CD4-positive, alpha-beta T cell treated with Interleukin-21 for 1 hour (primary cell): ENCODE results near the gene ZSWIM6.

Source experiments
- DNase-seq: peaks from one replicate; pipeline ENCODE4 v3.0.0-alpha.2; 2020

The ZSWIM6 gene

DNA sequence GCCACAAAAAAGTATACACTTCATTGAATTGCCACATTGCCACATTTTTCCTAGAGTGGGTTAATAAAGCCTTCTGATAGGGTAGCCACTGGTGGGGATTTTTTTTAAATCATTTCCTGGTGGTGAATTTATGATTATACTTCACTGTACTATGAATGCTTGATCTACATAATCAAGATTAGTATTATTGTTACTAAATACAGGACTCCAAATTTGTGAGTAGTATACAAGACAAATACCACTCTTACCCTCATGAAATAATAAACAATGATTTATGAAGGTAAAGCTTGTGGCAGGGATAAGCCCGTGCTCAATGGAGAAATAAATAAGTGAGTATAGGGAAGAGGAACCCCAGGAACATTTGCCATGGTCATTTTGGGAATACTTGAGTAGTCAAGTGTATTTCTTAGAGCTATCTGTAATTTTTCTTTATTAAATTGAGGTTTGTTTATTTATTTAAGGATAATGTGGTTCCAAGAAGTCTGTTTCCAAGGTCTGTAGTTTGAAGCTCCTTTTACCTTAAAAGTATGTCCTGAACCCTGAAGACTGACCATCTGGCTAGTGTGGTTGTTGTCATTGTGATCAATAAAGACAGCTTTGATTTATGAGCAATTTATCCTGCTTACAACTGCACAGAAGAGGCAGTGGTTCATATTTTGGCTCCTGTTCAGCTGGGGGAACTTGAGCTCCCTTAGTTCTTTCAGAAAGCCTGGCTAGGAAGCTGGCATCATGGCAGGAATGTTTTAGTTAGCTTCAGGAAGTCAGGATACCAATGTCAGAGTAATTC, 118.6 kb downstream of the ZSWIM6 start:
- no peak for DNase-seq

GRCh38 chr5:61455179-61456006, 123.3 kb downstream of the ZSWIM6 start:
- no peak for DNase-seq

- DNase-seq, result no peak
These were observed 128.4 kb downstream of the ZSWIM6 start for GRCh38 chr5:61460471-61460870.

DNA sequence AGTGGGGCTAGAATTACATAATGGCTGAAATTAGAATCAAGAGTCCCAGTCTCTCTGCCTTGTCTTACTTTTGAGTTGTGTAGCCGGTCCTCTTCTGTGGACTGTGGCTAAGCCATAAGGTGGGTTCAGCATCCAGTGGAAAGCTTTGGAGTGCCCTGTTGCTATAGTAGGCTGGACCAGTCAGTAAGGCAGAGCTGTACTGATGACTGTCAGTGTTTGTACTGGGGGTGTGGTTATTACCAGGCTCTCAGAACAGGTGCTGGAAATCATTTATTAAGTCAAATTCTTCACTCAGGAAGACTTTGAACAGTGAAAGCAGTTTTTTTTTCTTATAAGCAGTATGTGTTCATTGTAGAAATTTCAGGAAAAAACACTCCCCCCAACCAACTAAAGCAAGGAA, 129.4 kb downstream of the ZSWIM6 start:
- no peak for DNase-seq

DNA sequence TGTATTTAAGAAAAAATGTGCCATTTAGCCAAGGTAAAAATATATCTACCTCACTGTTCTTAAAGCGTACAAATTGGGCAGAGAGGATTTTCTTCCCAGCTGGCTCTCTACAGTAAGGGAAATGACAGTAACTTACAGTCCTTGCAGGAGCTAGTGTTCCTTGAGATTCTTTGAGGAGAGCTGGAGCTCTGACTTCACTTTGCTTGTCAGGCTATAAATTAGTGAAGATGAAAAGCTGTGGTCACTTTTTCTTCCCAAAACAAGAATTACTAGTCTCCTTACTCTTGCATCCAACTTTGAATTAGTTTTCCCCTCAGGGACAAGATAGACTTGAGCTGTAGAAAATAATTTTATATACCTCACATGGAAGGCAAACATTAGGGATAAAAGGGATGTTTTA, 129.9 kb downstream of the ZSWIM6 start:
- DNase-seq, result no peak

DNA sequence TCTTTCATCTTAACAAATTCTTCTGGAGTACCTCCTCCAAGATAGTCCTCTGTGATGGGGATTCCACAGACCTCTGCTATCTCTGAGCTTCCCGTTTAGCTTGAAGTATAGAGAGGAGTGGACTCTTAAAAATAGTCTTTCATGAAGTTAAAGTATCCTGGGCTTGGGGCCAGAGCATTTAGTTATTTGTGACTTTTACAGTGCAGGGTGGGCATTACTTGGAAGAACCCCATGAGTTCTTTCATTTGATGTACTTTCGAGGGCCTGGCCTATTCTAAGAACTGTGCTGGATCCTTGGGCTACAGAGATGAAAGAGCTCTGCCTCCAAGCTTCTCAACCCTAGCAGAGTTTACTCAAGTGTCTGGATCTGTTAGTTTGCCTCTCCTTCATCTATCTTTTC, 131.5 kb downstream of the ZSWIM6 start:
- no peak for DNase-seq

GRCh38 chr5:61464512-61464911, 132.5 kb downstream of the ZSWIM6 start:
- no peak for DNase-seq

- DNase-seq, result no peak
These were observed 133.0 kb downstream of the ZSWIM6 start for GRCh38 chr5:61465066-61465465.

- DNase-seq, result no peak
These were observed 133.4 kb downstream of the ZSWIM6 start for GRCh38 chr5:61465496-61465895.

DNA sequence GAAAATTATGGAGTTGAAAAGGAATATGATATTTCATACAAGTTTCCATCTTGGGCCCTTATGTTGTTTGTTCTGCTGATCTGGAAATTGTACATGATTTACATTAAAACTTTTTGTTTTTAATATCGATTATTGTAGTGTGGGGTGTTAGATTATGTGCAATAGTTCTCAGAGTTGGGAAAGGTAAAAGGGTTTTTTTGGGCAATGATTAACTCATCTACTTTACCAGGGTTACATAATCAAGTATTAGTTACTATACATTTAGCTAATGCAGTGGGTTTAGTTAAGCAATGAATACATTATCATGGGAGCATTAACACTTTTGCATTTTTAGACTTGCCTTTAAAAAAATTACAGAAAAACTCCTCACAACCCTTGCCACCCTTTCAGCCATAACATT, 134.0 kb downstream of the ZSWIM6 start:
- no peak for DNase-seq

GRCh38 chr5:61467766-61468482, 135.9 kb downstream of the ZSWIM6 start:
- DNase-seq, result no peak

DNA sequence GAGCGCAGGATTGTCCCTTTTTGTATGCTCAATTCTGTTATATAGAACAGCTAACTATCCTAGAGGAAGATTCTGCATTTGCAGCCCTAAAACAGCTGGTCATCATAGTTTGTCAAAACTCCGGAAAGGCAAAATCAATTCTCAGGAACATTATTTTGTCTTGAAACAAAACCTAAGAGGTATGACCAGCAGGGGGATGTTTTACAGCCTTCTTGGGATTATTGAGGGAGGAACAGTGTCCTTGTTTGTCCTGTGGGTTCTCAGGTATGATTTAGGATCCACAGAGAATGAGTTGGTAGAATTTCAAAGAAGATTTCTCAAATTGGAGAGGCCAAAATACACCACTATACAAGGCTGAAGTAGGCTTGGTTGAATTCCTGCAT, 136.4 kb downstream of the ZSWIM6 start:
- no peak for DNase-seq

GRCh38 chr5:61471352-61471751, 139.3 kb downstream of the ZSWIM6 start:
- DNase-seq, result no peak

DNA sequence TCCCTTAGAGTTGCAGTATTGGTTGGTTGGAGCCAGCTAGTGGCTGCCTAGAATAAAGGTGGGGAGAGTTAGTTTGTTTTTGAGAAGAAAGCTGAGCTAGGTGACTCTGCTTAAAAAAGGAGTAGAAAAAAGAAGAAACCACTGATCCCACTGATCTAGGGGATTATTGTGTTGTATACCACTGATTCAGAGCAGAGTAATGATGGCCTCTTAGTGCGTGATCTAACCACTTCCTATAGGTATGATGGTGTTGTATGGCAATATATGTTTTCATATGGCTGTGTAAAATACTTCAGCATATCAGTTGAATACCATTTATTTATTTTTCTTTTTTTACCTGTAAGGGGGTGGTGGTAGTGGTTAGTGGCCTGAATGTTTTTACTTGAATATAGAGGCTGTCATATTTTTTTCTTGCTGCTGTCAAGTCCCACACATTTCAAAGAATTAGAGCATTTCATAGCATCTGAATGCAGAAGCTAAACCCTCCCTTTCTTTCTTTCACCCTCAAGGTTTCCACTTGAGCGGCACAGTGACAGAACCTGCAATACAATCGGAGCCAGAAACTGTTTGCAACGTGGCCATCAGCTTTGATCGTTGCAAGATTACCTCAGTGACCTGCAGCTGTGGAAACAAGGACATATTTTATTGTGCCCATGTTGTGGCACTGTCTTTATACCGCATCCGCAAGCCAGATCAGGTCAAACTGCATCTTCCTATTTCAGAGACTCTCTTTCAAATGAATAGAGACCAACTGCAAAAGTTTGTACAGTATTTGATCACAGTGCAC, 140.3 kb downstream of the ZSWIM6 start:
- DNase-seq, result no peak

DNA sequence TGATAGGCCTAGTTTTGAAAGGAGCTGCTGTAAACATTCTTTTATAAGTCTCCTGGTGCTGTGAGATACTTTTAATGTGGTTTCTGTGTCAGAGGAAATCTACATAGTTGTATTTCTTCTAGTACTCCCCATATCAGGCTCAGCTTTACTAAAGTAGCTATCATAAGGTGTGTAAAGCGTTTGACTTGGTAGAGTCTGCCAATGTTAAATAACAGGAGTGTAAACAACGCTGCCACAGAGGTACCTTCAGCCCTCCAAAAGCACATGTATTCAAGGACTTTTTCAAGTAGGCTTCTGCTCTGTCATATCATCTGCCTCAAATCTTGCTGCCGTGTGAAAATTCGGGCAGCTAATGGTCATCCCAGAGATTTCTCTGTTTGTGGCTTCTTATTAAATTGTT, 142.7 kb downstream of the ZSWIM6 start:
- no peak for DNase-seq

- DNase-seq, result no peak
These were observed 145.7 kb downstream of the ZSWIM6 start for GRCh38 chr5:61477788-61478187.

GRCh38 chr5:61479850-61480614, 148.0 kb downstream of the ZSWIM6 start:
- no peak for DNase-seq

GRCh38 chr5:61482980-61483379, 150.9 kb downstream of the ZSWIM6 start:
- DNase-seq, result no peak

GRCh38 chr5:61486476-61486875, 154.4 kb downstream of the ZSWIM6 start:
- no peak for DNase-seq

GRCh38 chr5:61489574-61489973, 157.5 kb downstream of the ZSWIM6 start:
- no peak for DNase-seq

- no peak for DNase-seq
These were observed 159.8 kb downstream of the ZSWIM6 start for GRCh38 chr5:61491861-61492260.

GRCh38 chr5:61493973-61494372, 161.9 kb downstream of the ZSWIM6 start:
- no peak for DNase-seq
